OCI-LY1 (cell line): Measurements from ENCODE around the gene TCF3.

Experiments used
- EZH2 ChIP-seq: fragments of 200-600 bp; sonication (generic), shearing (Covaris generic); IDR thresholded peaks from 2 replicates; pipeline ENCODE4 v1.8.0; 2017; ENCODE audit warnings: borderline replicate concordance, mixed run types, mild to moderate bottlenecking, antibody characterized with exemption, low read length, moderate library complexity, mixed read lengths
- TF ChIP-seq, protein P1 (sequence below): fragments of 200-600 bp; sonication (generic), shearing (Covaris generic); IDR thresholded peaks from 2 replicates; pipeline ENCODE4 v1.5.1; 2017; ENCODE audit warnings: mild to moderate bottlenecking, antibody characterized with exemption, low read length, moderate library complexity, mixed read lengths

DNA sequence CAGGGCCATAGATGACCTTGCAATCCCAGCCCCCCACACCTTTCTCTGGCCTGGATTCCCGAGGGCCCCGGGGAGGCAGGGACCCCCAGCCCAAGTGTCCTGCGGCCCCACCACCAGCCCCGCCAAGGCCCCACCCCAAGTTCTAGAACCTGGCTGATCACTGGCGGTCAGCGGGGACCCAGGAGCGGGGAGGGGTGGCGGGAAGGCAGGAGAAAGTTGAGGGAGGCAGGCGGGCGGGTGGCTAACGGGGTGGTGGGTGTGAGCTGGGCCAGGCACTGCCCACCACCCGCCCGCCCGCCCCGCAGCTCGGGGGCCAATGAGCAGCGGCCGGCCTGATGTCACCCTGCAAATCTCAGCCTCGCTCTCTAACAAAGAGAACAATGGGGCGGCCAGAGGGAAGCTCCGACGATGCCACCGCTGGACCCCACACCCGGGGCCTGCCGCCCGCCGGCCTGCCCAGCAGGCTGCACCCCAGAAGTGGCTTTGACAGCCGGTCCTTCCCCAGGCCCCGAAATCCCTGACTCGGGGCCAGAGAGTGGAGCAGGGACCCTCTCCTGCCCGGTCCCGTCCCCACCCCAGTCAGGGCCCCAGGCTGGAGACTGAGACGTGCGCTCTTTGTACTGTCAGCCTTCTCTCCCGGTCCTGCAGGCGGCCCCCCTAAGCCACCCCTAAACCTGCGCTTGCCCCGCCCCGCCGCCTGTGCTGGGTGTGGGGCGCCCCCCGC lies 85.9 kb downstream of the TCF3 start:
- TF ChIP-seq, protein P1, sequence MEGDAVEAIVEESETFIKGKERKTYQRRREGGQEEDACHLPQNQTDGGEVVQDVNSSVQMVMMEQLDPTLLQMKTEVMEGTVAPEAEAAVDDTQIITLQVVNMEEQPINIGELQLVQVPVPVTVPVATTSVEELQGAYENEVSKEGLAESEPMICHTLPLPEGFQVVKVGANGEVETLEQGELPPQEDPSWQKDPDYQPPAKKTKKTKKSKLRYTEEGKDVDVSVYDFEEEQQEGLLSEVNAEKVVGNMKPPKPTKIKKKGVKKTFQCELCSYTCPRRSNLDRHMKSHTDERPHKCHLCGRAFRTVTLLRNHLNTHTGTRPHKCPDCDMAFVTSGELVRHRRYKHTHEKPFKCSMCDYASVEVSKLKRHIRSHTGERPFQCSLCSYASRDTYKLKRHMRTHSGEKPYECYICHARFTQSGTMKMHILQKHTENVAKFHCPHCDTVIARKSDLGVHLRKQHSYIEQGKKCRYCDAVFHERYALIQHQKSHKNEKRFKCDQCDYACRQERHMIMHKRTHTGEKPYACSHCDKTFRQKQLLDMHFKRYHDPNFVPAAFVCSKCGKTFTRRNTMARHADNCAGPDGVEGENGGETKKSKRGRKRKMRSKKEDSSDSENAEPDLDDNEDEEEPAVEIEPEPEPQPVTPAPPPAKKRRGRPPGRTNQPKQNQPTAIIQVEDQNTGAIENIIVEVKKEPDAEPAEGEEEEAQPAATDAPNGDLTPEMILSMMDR, result no peak
- no peak for TF ChIP-seq EZH2
